SU-DHL-6 (cell line): ENCODE data around the gene OPTN.

ENCODE experiments used
- CTCF ChIP-seq: fragments of 200-600 bp; sonication (generic); IDR thresholded peaks from one replicate; pipeline ENCODE4 v1.5.1; 2017; ENCODE audit warnings: antibody characterized with exemption, mild to moderate bottlenecking, low read length, moderate library complexity; ENCODE audit not compliant: insufficient read depth, poor library complexity, severe bottlenecking
- EZH2phosphoT487 ChIP-seq: fragments of 200-600 bp; sonication (generic), shearing (Covaris generic); conservative IDR thresholded peaks from 2 replicates; pipeline ENCODE4 v1.6.1; 2018; ENCODE audit warnings: mild to moderate bottlenecking, antibody characterized with exemption, low read length, moderate library complexity, mixed read lengths

GRCh38 chr10:13140627-13141190 is 40.7 kb downstream of the OPTN start:
- TF ChIP-seq CTCF, result no peak
- TF ChIP-seq EZH2phosphoT487, result no peak
